Activated CD8-positive, alpha-beta memory T cell treated with anti-CD3 and anti-CD28 coated beads for 1 hour (primary cell): ENCODE data around the gene TBC1D8.

Source experiments
- DNase-seq, 2 donors: peaks; one replicate each; pipeline ENCODE4 v3.0.0-alpha.2; 2020; ENCODE audit warnings: low read depth in 1 of 2; ENCODE audit errors: extremely low read depth in 1 of 2

TBC1D8 gene

DNA sequence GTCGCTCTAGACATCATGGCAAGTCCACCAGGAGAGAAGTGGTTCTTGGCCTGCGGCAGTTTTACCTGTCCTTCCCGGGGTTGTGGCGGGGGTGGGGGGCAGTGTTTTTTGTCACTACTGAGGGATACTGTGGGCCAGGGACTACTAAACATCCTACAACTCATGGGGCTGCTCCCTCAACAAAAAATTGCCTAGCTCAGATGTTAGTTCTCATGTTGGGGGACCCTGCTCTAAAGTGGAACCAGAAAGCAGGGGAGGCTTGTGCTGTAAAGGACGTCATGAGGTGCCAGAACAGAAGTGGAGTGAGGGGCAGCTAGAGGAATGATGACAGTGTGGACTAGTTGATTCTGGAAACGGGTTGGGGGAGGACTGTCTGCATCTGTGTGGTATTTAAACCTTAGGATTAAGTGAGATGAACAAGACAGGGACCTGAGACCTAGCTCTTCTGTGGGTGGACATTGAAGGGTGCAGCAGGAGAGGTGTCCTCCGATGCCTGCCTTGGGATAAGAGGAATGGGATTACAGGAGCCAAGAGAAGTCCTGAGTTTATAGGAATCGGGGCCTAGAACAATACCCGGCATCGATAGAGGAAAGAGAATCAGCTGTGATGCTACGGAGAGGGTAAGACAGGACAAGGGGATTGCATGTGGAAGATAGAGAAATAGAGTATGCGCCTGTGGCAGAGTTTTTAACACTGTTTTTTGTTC is 146.4 kb downstream of the TBC1D8 start:
- no peak for DNase-seq

DNA sequence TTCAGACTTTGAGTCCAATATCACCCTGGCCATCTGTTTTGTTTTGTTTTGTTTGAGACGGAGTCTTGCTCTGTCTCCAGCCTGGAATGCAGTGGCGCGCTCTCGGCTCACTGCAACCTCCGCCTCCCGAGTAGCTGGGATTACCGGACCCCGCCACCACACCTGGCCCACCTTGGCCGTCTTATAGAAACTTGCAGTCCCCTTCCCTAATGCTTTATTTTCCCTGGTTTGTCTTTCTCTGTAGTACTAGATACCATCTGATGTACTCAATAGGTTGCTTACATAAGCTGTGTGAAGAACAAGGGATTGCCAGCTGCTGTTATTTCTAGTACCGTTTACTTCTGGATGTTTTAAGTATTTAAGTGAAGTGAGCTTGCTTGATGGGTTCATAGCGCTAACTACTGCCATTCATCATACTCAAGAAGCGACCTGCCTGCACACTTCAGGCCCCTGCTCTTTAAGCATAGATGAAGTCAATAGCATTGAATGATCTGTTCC is 147.9 kb downstream of the TBC1D8 start:
- DNase-seq: no peak

DNA sequence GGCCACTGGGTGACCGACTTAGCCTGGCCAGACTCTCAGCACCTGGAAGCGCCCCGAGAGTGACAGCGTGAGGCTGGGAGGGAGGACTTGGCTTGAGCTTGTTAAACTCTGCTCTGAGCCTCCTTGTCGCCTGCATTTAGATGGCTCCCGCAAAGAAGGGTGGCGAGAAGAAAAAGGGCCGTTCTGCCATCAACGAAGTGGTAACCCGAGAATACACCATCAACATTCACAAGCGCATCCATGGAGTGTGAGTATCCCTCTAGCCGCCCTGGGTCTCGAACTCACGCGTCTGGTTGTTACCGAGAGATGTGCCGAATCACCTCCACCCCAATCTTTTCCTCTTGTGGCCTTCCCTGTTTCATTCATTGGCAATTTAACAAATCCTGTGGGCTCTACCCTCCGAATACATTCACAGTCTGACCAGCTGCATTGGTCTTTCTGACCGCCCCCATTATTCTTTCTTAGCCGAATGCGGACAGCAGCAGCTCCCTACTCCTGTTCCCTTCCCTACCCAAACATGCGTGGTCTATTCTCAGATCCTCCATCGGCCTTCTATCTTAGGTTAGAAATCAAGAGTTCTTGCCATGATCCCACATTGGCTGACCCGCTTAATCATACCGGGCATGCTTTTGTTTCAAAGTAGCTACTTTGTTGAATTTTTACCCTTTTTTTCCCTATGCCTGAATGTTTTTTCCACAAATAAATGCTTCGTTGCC is 148.5 kb downstream of the TBC1D8 start:
- no peak for DNase-seq

DNA sequence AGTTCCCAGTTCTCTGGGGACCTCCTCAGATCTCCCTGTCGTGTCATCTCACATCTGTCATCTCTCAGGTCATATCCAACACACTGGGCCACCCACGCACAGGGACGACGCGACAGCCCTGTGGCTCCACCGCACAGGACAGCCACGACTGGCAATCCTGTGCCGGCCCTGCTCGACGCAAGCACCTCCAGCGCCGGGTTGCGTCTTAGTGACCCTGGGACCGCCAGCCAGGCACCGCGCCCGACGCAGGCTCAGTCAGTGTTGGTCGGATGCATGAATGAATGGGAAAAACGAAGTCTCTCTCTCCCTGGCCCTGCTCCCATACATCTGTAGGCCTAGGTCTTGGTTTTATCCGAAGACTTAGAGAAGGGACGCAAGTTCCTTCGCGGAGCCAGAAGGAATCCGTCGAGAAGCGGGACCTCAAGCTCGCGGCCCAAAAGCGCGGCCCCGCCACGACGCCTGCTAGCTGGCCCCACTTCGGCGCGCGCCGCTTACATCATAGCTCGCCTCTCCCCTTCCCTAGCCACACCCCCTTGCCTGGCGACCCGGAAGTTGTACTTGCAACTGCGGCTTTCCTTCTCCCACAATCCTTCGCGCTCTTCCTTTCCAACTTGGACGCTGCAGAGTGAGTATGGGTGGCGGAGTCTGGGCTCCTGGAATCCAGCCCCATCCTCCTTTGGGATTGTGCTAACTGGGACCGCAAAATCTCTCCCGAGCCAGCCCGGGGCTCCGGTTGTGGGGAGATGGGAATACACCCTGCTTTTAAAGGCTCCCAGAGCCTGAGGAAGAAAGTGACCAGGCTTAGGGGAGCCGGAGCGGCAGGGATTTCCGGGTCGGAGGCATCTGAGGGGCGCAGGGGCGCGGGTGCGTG is 149.3 kb downstream of the TBC1D8 start, which contains the start of gene RPL31:
Gene RPL31 (plus strand): TSS at position 599 of the 871 bp plus-strand sequence. CDS start 413 bp downstream, outside the sequence.
- peak; percentile 89 to 90 for DNase-seq

DNA sequence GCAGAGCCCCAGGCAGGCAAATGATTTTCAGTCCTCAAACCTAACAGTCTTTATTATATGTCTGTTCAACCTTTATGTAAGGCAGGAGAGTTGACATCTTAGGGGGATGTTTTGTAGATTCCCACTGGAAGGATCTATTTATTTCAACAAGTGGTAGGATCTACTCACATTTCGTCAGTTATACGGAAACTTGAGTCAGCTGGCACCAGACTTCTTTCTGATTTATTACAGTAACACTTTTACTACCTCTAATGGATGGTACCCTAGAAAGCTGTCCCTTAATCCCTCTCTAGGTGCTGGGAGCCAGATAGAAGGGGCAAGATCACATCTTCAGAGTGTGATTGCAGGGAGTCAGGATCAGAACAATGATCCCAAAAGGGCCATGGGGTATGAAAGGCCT is 151.2 kb downstream of the TBC1D8 start:
- DNase-seq: no peak

DNA sequence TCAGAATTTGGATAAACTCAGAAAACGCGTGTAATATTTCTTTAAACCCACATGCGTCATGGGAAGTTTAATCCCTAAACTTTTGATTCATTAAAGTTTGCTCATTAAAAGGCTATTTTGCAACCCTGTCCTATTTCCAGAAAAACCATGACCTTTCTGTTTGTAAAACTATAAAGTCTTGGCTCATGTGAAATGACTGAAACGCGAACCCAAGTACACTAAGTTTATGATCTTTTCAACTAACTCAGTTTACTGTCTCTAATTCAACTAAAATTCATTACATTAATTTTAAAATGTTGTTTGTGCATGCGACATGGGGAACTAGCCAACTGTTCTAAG is 153.0 kb downstream of the TBC1D8 start:
- no peak for DNase-seq

DNA sequence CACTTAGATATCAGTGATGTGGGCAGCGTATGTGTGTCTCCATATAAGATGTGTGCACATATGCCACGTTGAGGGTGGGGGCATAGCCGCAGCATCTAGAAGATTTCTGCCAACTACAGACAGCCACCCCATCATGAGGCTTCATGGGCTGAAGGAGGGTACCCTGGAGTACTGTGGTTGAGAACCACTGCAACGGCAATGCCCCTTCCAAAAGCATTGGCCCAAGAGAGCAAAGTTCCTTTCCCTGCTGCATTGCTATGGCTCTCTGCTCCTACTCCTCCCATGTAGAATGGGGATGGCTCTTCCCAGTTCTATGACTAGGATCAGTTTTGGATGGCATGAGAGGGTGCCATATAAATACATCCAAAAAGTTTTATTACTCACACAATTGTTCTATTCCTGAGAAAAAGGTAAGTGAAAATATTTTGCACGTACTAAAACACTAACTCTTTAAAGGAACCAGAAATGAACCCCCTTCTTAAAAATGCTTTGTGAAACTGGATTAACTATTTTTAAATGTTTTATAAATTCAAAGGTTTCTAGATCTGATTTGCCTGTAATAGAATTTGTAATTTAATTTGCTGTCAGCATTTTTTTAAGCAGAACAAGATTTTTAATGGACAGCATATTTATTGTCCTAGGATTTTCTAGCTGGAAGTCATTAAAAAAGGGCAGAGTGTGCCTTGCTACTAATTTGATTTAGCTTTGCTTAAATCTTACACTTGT is 153.5 kb downstream of the TBC1D8 start:
- DNase-seq: no peak

DNA sequence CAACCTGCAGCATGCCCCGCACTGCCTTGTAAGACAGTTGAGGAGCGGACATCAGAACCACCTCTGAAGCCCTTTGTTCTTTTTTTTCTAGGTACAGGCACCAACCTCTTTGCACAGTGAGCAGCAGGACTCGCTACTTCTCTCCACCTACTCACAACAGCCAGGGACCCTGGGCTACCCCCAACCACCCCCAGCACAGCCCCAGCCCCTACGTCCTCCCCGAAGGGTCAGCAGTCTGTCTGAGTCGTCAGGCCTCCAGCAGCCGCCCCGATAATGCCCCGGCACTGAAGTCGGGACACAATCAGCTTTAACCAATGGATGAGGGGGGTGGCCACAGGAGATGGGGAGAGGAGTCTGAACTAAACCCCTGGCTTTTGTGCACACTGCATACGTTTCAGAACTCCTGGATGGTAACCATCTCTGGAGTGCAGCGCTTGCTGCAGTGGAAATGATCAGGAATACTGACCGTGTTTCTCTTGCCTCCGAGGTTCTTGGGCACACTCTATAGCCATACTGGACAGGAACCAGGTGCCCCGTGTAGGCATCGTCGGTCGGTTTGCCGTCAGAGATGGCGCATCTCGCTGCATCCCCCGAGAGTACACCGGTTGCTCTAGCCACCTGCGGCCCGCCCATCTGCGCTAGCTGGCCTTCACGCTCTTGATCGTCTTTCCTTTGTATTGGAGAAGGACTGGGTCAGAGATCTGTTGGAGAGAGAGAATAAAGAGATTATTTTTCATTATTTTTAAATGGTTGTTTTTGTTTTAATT is 155.7 kb downstream of the TBC1D8 start:
- DNase-seq: no peak

DNA sequence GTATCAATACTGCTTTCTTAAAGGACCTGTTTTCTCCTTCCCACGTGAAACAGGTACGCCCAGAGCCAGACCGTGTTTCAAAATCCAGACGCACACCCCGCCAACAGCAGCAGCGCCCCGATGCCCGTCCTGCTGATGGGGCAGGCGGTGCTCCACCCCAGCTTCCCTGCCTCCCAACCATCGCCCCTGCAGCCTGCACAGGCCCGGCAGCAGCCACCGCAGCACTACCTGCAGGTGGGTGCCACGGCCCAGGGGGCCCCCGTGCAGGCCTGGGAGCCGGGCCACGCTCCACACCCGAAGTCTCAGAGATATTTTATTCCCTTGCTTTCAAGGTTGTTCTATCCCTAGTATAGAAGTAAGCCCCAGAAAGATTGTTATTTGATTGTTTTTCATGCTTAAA is 157.9 kb downstream of the TBC1D8 start:
- DNase-seq: no peak

DNA sequence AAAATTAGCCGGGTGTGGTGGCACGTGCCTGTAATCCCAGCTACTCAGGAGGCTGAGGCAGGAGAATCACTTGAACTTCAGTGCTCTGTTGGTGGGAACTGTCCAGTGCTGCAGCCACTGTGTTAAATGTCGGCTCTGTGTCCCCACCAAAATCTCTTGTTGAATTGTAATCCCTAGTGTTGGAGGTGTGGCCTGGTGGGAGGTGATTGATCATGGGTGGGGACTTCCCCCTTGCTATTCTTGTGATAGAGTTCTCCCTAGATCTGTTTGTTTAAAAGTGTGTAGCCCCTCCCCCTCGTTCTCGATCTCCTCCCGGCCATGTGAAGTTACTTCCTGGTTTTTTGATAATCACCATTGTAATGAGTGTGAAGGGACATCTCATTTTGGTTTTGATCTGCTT is 158.9 kb downstream of the TBC1D8 start:
- no peak for DNase-seq

DNA sequence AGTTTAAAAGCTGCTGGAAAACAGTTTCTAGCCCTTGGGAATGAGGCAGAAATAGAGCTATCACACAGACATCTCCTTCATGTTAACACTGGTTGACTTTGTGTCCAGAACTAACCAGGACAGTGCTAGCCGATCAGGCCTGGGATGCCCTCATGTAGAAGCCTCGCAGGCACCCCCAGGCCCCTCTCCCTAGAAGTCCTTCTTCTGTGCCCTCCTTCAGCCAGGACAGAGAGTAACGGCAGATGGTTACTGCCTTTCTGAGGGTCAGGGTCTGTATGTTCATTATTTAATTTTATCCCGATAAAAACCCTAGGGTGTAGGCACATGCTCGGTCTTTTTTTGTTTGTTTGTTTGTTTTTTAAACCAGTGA is 159.8 kb downstream of the TBC1D8 start:
- no peak for DNase-seq

DNA sequence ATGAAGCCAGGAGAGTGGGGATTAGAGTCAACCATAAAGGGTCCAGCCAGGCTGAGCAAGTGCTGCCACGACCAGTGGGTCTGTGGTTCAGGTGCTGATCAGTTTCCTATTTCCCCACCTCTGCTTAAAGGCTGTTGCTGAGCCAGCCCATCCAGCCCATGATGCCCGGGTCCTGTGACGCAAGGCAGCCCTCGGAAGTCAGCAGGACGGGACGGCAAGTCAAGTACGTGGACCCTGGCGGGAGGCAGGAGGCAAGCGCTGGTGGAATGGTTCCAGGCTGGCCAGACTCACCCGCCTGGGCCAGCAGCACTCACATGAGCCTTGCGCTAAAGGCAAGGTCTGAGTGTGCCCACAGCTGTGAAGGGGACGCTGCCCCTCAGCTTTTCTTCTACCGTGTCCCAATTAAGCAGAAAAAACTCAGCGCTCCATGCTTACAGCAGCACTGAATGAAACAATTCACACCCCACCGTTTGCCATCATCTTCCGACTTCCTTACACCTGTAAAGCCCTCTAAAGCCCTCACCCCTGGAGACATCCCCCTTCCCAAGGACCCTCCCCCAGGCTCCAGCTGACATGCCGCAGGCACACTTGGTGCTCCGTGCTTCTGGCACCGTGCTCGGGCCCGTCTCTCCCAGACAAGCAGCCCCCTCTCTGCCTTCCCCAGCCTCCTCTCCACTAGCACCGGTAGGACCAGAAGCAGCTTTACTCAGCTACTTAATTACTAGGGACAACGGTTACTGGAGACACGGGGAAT is 160.4 kb downstream of the TBC1D8 start:
- no peak for DNase-seq

DNA sequence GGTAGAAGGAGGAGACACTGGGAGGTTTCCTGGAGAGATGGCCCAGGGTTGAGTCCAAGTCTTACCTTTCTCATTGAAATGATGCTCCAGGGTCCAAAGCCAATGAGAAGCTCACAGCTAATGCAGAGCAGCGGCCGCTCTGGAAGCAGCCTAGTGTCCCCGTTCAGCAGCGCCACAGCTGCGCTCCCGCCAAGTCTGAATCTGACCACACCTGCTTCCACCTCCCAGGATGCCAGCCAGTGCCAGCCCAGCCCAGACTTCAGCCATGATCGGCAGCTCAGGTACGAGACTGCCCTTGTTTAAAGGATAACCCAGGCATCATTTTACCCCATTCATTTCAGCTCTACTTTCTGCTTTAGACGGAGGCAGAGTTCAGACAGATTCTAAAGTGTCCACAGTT is 161.0 kb downstream of the TBC1D8 start:
- no peak for DNase-seq

DNA sequence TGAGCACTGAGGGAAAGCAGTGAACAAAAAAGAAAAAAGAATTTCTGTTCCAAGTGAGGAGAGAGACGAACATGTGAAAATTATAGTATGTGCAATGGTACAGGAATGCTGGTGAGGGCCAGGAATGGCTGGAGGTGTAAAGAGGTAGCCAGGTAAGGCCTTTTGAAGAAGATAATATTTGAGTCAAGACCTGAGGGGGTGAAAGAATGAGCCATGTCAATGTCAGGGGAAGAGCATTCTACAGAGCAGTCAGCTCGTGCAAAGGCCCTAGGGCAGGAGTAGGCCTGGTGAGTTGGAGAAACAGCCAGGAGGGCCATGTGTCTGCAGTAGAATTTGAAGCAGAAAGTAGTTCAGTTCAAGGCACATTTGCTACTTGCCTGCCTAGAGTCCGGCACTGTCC is 161.5 kb downstream of the TBC1D8 start:
- DNase-seq: no peak

DNA sequence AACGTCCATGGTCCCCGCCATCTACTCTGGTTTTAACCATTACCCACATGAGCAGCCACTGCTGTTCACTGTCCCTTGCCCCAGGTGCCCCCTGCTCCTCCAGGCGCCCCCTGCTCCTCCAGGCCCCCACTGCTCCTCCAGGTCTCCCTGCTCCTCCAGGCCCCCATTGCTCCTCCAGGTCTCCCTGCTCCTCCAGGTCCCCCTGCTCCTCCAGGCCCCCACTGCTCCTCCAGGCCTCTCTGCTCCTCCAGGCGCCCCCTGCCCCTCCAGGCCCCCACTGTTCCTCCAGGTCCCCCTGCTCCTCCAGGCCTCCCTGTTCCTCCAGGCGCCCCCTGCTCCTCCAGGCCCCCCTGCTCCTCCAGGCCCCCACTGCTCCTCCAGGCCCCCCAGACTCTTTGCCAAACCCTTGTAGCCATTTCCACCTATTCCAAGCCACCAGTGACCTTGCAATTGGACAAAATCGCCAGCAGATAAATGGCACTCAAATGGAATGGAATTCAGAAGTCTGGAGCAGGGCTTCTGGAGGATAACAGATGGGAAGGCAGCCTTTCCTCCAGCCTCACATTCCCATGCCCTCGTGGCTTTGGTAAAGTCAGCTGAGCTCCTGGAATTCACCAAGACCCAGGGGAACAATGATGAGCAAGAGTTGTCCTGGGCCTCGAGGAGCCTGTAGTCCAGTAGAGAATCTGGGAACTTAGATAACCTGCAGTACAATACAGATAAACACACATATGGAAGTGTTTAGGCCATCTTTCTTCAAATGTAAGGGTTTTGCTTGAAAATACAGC is 162.4 kb downstream of the TBC1D8 start:
- no peak for DNase-seq

DNA sequence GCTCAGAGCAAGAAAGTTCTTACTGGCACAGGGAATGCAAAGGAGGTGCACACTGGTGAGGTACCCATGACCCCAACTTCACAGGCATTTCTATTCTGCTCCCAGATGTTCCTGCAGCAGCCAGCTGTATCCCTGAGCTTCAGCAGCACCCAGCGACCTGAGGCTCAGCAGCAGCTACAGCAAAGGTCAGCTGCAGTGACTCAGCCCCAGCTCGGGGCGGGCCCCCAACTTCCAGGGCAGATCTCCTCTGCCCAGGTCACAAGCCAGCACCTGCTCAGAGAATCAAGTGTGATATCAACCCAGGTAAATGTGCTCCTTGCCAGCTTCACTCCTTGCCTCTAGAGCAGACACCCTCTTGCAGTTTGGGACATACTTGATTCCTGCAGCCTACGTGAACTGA is 163.2 kb downstream of the TBC1D8 start:
- no peak for DNase-seq

DNA sequence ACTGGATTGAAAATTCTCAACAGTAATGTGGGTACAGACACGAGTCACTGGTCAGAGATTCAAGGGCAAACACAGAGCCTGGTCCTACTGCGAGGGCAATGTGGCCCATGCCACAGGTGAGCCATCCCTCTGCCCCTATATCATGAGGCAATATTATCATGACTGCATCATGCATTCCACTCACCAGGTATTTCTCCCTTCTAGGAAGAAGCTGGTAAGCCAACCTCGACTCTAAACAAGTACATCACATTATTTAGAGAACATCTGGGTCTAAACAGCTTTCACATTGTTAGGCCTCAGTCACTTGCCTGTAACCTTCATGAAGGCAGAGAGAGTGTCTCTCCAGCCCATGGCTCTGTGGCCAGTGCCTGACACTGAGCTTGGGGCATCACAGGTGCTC is 163.6 kb downstream of the TBC1D8 start:
- no peak for DNase-seq

DNA sequence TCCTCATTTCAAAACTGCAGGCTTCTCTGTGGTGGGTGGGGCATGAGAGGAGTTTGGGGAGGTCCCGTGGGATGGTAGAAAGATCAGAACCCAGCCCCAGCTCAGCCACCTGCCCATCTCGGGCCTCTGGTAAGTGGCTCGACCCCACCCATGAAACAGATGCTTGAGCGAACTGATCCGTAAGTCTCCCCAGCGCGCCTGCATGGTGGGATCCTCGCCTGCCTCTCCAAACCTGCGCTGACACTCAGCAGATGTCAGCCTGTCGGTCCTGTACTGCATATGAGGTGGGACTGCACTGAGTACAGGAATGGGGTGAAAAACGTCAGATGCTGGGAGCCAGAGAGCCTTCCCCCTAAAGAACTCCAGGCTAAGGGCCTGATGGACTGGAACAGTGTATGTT is 165.0 kb downstream of the TBC1D8 start:
- DNase-seq: no peak

DNA sequence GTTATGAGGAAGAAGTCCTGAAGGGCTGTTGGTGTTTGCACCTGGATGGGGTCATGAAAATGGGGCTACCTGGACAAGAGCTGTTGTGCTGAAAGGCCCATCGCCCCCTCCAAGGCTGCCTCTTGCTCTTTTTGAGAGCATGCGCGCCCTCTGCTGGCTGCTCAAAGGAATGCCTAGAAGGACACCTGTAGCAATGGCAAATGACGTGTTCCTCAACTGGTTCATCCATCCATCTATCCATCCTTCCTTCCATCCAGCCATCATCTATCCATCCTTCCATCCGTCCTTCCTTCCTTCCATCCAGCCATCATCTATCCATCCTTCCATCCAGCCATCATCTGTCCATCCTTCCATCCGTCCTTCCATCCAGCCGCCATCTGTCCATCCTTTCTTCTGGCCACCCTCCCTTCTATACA is 166.3 kb downstream of the TBC1D8 start:
- peak; percentile 52 to 66 for DNase-seq
